NCI-H226 (cell line): ENCODE data around the gene INAFM2.

ENCODE experiments used
- DNase-seq: peaks from one replicate; pipeline ENCODE4 v3.0.0-alpha.2; 2015

The INAFM2 gene

GRCh38 chr15:40307421-40308211, 15.9 kb upstream of the INAFM2 start, which contains the start of gene PLCB2:
TSS of gene PLCB2 (minus strand) at chr15:40307935. CDS start at chr15:40307672, 263 bp downstream.
- DNase-seq: no peak

- DNase-seq: no peak
Measured at GRCh38 chr15:40309344-40309862, 14.1 kb upstream of the INAFM2 start.

- DNase-seq: no peak
Measured at GRCh38 chr15:40310001-40310959, 13.2 kb upstream of the INAFM2 start.

GRCh38 chr15:40310993-40311392, 12.5 kb upstream of the INAFM2 start:
- DNase-seq: no peak

- DNase-seq: no peak
Measured at GRCh38 chr15:40312370-40313158, 10.9 kb upstream of the INAFM2 start.

GRCh38 chr15:40313531-40314398, 9.7 kb upstream of the INAFM2 start:
- no peak for DNase-seq

GRCh38 chr15:40314723-40315276, 8.7 kb upstream of the INAFM2 start:
- DNase-seq: peak; percentile 81

- DNase-seq: no peak
Measured at GRCh38 chr15:40316931-40317330, 6.6 kb upstream of the INAFM2 start.

GRCh38 chr15:40317580-40317979, 5.9 kb upstream of the INAFM2 start:
- no peak for DNase-seq

GRCh38 chr15:40320409-40320808, 3.1 kb upstream of the INAFM2 start:
- no peak for DNase-seq

GRCh38 chr15:40320931-40321371, 2.5 kb upstream of the INAFM2 start:
- DNase-seq: no peak

- no peak for DNase-seq
Measured at GRCh38 chr15:40322531-40323238, 807 bp upstream of the INAFM2 start.

- no peak for DNase-seq
Measured at GRCh38 chr15:40323953-40324937, 753 bp downstream of the INAFM2 start.

GRCh38 chr15:40325188-40325587, 1.7 kb downstream of the INAFM2 start:
- no peak for DNase-seq

GRCh38 chr15:40325700-40326099, 2.2 kb downstream of the INAFM2 start:
- DNase-seq: no peak

GRCh38 chr15:40327457-40327856, 4.0 kb downstream of the INAFM2 start:
- no peak for DNase-seq

- DNase-seq: no peak
Measured at GRCh38 chr15:40328176-40328575, 4.7 kb downstream of the INAFM2 start.

- no peak for DNase-seq
Measured at GRCh38 chr15:40328751-40329150, 5.3 kb downstream of the INAFM2 start.

GRCh38 chr15:40329804-40330203, 6.3 kb downstream of the INAFM2 start:
- DNase-seq: no peak
